HCT116 (cell line): ENCODE results near the gene TENM3. TPM values are rescaled to one million over a fixed set of nuclear protein-coding genes. Genes with fewer than 3 reads are reported as not detected.

Experiments used
- ATAC-seq: fragments of 200-7000 bp; cut with Tn5 transposase; 2 replicates; pipeline ENCODE4 v1.9.1; 2020; ENCODE audit warnings: mild to moderate bottlenecking, moderate library complexity
- BruUV-seq: library from RNA; stranded (reverse); fragments of 400-500 nt; replicated peaks from 2 replicates; lab custom pipeline; 2021; lab: Mats Ljungman, UMichigan
- CTCF ChIA-PET: fragments of 300-600 bp; sonication (Branson Sonifier 250); formaldehyde crosslinking; loops from one replicate; lab custom pipeline; 2021; ENCODE audit warnings: antibody characterized with exemption; lab: Charles Lee
- POLR2A ChIA-PET: fragments of 300-600, 350-600 bp; sonication (Branson Sonifier 250); formaldehyde crosslinking; loops from one replicate; lab custom pipeline; 2021; ENCODE audit warnings: antibody characterized with exemption; lab: Charles Lee
- RAD21 ChIA-PET, 2 experiments: fragments of 300-600 bp; sonication (Branson Sonifier 250); formaldehyde crosslinking; loops; one replicate each; lab custom pipeline; 2023; ENCODE audit warnings: low total read pairs in 2 of 2; ENCODE audit not compliant: uncharacterized antibody in 2 of 2, unreplicated experiment in 2 of 2, low non-redundant PET in 1 of 2; lab: Charles Lee
- DNase-seq: peaks from one replicate; pipeline ENCODE4 v3.0.0-alpha.2; 2010; ENCODE audit warnings: low read depth, low spot score
- H2AFZ ChIP-seq: fragments of 200-600 bp; shearing (Covaris generic), sonication (generic); 2 replicates; pipeline ENCODE4 v1.6.1; 2017; ENCODE audit warnings: low read depth, mixed run types, mixed read lengths, antibody characterized with exemption, low read length; ENCODE audit not compliant: poor library complexity, severe bottlenecking
- H3K27ac ChIP-seq: 2 replicates; pipeline ENCODE4 v1.5.1; 2012; ENCODE audit warnings: low read depth, low read length
- H3K27me3 ChIP-seq: fragments of 200-600 bp; sonication (generic); 2 replicates; pipeline ENCODE4 v1.6.1; 2016; ENCODE audit warnings: mixed run types, low read length, mixed read lengths; ENCODE audit not compliant: insufficient read depth
- H3K36me3 ChIP-seq, 2 experiments: fragments of 200-500 bp in 1 of 2; fragments of 200-600 bp in 1 of 2; sonication (Bioruptor generic) in 1 of 2; sonication (generic) in 1 of 2; 2 replicates each; pipeline versions ENCODE4 v1.5.1 to v1.6.1; 2014 to 2016; ENCODE audit warnings: low read length in 2 of 2, inconsistent platforms in 1 of 2, mixed read lengths in 1 of 2, mixed run types in 1 of 2; ENCODE audit not compliant: insufficient read depth in 2 of 2, control insufficient read depth in 1 of 2
- H3K4me1 ChIP-seq, 2 experiments: fragments of 200-600 bp in 1 of 2; sonication (generic) in 1 of 2; 2 replicates each; pipeline versions ENCODE4 v1.5.1 to v1.6.1; 2012 to 2017; ENCODE audit warnings: low read length in 2 of 2, inconsistent platforms in 1 of 2, mild to moderate bottlenecking in 1 of 2, mixed read lengths in 1 of 2, mixed run types in 1 of 2, moderate library complexity in 1 of 2; ENCODE audit not compliant: insufficient read depth in 2 of 2, control insufficient read depth in 1 of 2
- H3K4me2 ChIP-seq: fragments of 200-600 bp; sonication (generic); 2 replicates; pipeline ENCODE4 v1.6.1; 2017; ENCODE audit warnings: mixed run types, low read length, mixed read lengths
- H3K4me3 ChIP-seq, 2 experiments: fragments of 200-600 bp in 1 of 2; sonication (generic) in 1 of 2; replicated peaks in 1 of 2; 2 replicates each; pipeline ENCODE4 v1.5.1; 2011 to 2016; ENCODE audit warnings: low read length in 2 of 2, control low read depth in 1 of 2, low read depth in 1 of 2, mild to moderate bottlenecking in 1 of 2, mixed read lengths in 1 of 2, mixed run types in 1 of 2
- H3K79me2 ChIP-seq: fragments of 200-600 bp; sonication (generic); 2 replicates; pipeline ENCODE4 v1.6.1; 2017; ENCODE audit warnings: mild to moderate bottlenecking, mixed run types, low read length, moderate library complexity, mixed read lengths; ENCODE audit not compliant: insufficient read depth
- H3K9ac ChIP-seq: fragments of 200-600 bp; sonication (generic); 2 replicates; pipeline ENCODE4 v1.6.1; 2016; ENCODE audit warnings: low read length, mixed read lengths
- H3K9me2 ChIP-seq: fragments of 200-600 bp; sonication (generic), shearing (Covaris generic); 2 replicates; pipeline ENCODE4 v1.6.1; 2017; ENCODE audit warnings: mixed run types, mild to moderate bottlenecking, moderate library complexity; ENCODE audit not compliant: insufficient read depth
- H3K9me3 ChIP-seq, 2 experiments: fragments of 200-500 bp in 1 of 2; fragments of 200-600 bp in 1 of 2; sonication (Bioruptor generic) in 1 of 2; sonication (generic) in 1 of 2; 2 replicates each; pipeline ENCODE4 v1.6.1; 2014 to 2017; ENCODE audit warnings: low read length in 2 of 2, mixed read lengths in 2 of 2, inconsistent platforms in 1 of 2, low read depth in 1 of 2, mild to moderate bottlenecking in 1 of 2, mixed run types in 1 of 2, moderate library complexity in 1 of 2; ENCODE audit not compliant: control insufficient read depth in 1 of 2, insufficient read depth in 1 of 2
- H4K20me1 ChIP-seq: fragments of 200-600 bp; sonication (generic), shearing (Covaris generic); 2 replicates; pipeline ENCODE4 v1.6.1; 2017; ENCODE audit warnings: mixed run types, mild to moderate bottlenecking, moderate library complexity; ENCODE audit not compliant: insufficient read depth
- CBX3 ChIP-seq: IDR thresholded peaks from 2 replicates; pipeline ENCODE4 v1.6.1; 2012; ENCODE audit warnings: low read depth
- FOSL1 ChIP-seq: IDR thresholded peaks from 2 replicates; pipeline ENCODE4 v1.6.1; 2012; ENCODE audit warnings: low read depth
- JUND ChIP-seq: IDR thresholded peaks from 2 replicates; pipeline ENCODE4 v1.6.1; 2012
- POLR2A ChIP-seq: IDR thresholded peaks from 2 replicates; pipeline ENCODE4 v1.7.0; 2011; ENCODE audit warnings: borderline replicate concordance; ENCODE audit not compliant: insufficient read depth, insufficient read length; ENCODE audit errors: extremely low read depth
- POLR2AphosphoS5 ChIP-seq: IDR thresholded peaks from 2 replicates; pipeline ENCODE4 v1.6.1; 2011; ENCODE audit warnings: mild to moderate bottlenecking, low read depth, low read length, moderate library complexity
- RAD21 ChIP-seq: IDR thresholded peaks from 2 replicates; pipeline ENCODE4 v1.6.1; 2012; ENCODE audit warnings: low read depth, mild to moderate bottlenecking
- SIN3A ChIP-seq: IDR thresholded peaks from 2 replicates; pipeline ENCODE4 v1.6.1; 2012; ENCODE audit warnings: low read depth
- SRF ChIP-seq: IDR thresholded peaks from 2 replicates; pipeline ENCODE4 v1.6.1; 2012; ENCODE audit warnings: low read depth
- ZFX ChIP-seq: fragments of 450-650 bp; IDR thresholded peaks from 2 replicates; pipeline ENCODE4 v1.6.1; 2017
- ZNF274 ChIP-seq: fragments of 200-500 bp; sonication (Bioruptor generic); IDR thresholded peaks from 2 replicates; pipeline ENCODE4 v1.6.1; 2014; ENCODE audit warnings: mild to moderate bottlenecking, low read depth, low read length, inconsistent platforms
- intact Hi-C: fragments of 100-400 bp; cut with micrococcal nuclease; formaldehyde crosslinking; loops from 2 replicates; pipeline ENCODE4 v1.10.0; 2022
- total RNA-seq: library from RNA; stranded (reverse); gene quantifications from one replicate; pipeline ENCODE4 v1.2.1, GENCODE V29; 2021; ENCODE audit not compliant: unreplicated experiment
- TF ChIP-seq, protein P1 (sequence below): IDR thresholded peaks from 2 replicates; pipeline ENCODE4 v1.6.1; 2012
- TF ChIP-seq, protein P2 (sequence below): IDR thresholded peaks from 2 replicates; pipeline ENCODE4 v1.6.1; 2012; ENCODE audit warnings: low read depth

TENM3 gene
- total RNA-seq, 1 experiment from 2014 or later, result 0.54 TPM

DNA sequence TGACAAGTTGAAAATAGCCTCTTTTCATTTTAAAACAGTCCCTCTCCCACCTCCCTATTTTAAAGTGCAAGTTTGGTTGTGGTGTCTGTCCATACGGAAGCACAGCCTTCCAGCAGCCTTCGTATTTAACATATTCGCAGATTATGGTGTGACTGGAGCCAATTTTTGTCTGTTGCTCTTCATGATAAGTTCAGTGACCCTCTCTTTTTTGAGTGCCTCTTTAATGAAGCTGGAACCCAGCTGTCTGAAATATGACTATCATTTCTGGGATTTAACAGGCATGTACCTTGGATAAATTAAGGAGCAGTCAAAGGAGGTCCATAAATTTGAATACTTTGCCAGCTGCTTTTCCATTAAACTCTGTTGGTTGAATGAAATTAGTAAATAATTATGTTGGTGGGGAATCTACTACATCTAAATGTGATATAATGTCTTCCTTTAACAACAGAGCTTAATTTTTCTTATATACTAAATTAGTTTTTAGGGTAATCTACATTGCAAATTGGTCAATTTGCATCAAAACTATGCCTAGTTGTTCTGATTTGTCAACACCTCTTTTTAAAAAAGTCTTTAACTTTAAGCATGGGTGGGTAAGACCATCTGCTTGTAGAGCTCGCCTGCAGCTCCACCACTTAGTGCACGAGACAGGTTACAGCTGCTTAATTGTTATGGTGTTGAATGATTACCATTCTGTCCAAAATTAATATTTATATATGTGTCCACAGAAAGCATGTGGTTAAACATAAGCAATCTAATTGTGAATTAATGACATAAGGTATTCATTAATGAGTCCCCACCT lies 457.4 kb downstream of the TENM3 start:
- H3K36me3 ChIP-seq, result no peaks in the 10 kb centered on the region
- peaks cover 17% of the 10 kb centered on the region for H3K27me3 ChIP-seq
- H3K79me2 ChIP-seq, result no peaks in the 10 kb centered on the region
- CTCF ChIA-PET, result no interaction called here
- no peak overlapping the region for H3K4me2 ChIP-seq
- TF ChIP-seq, protein P1, sequence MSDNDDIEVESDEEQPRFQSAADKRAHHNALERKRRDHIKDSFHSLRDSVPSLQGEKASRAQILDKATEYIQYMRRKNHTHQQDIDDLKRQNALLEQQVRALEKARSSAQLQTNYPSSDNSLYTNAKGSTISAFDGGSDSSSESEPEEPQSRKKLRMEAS, result no peak
- TF ChIP-seq POLR2A, result no peak
- no peak for TF ChIP-seq FOSL1
- TF ChIP-seq CBX3, result no peak
- TF ChIP-seq, protein P2, sequence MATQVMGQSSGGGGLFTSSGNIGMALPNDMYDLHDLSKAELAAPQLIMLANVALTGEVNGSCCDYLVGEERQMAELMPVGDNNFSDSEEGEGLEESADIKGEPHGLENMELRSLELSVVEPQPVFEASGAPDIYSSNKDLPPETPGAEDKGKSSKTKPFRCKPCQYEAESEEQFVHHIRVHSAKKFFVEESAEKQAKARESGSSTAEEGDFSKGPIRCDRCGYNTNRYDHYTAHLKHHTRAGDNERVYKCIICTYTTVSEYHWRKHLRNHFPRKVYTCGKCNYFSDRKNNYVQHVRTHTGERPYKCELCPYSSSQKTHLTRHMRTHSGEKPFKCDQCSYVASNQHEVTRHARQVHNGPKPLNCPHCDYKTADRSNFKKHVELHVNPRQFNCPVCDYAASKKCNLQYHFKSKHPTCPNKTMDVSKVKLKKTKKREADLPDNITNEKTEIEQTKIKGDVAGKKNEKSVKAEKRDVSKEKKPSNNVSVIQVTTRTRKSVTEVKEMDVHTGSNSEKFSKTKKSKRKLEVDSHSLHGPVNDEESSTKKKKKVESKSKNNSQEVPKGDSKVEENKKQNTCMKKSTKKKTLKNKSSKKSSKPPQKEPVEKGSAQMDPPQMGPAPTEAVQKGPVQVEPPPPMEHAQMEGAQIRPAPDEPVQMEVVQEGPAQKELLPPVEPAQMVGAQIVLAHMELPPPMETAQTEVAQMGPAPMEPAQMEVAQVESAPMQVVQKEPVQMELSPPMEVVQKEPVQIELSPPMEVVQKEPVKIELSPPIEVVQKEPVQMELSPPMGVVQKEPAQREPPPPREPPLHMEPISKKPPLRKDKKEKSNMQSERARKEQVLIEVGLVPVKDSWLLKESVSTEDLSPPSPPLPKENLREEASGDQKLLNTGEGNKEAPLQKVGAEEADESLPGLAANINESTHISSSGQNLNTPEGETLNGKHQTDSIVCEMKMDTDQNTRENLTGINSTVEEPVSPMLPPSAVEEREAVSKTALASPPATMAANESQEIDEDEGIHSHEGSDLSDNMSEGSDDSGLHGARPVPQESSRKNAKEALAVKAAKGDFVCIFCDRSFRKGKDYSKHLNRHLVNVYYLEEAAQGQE, result no peak
- TF ChIP-seq SIN3A, result no peak
- no peak for TF ChIP-seq ZNF274
- TF ChIP-seq RAD21, result no peak
- no peak for TF ChIP-seq ZFX
- no peak for TF ChIP-seq POLR2AphosphoS5
- no peak for TF ChIP-seq SRF
- no peak for TF ChIP-seq JUND
- POLR2A ChIA-PET, result no interaction called here
- ATAC-seq (no peak), DNase-seq (no peak)
- no peak overlapping the region for H3K9ac ChIP-seq
- no peaks in the 10 kb centered on the region for H3K9me3 ChIP-seq
- RAD21 ChIA-PET, result no interaction called here
- intact Hi-C loops, result no loop called here
- no peak overlapping the region for H2AFZ ChIP-seq
- H3K4me1 ChIP-seq, result no peaks in the 10 kb centered on the region
- no TSS peak for BruUV-seq
- H3K27ac ChIP-seq, result no peak overlapping the region
- no peak overlapping the region for H3K4me3 ChIP-seq
- H4K20me1 ChIP-seq, result no peaks in the 10 kb centered on the region
- H3K9me2 ChIP-seq, result no peaks in the 10 kb centered on the region
